Fibroblast of mammary gland (primary cell): ENCODE measurements around the gene PLCH1.

Experiments used
- DNase-seq: peaks from one replicate; pipeline ENCODE4 v3.0.0-alpha.2; 2010; ENCODE audit warnings: low read depth
- H3K4me3 ChIP-seq: 2 replicates; pipeline ENCODE4 v1.5.1; 2011; ENCODE audit warnings: low read depth, mild to moderate bottlenecking, low read length, moderate library complexity; ENCODE audit not compliant: control insufficient read depth
- CTCF ChIP-seq: conservative IDR thresholded peaks from 2 replicates; pipeline ENCODE4 v1.5.1; 2011; ENCODE audit warnings: low read depth, low read length, inconsistent platforms; ENCODE audit not compliant: control insufficient read depth, insufficient read depth

PLCH1 gene

DNA sequence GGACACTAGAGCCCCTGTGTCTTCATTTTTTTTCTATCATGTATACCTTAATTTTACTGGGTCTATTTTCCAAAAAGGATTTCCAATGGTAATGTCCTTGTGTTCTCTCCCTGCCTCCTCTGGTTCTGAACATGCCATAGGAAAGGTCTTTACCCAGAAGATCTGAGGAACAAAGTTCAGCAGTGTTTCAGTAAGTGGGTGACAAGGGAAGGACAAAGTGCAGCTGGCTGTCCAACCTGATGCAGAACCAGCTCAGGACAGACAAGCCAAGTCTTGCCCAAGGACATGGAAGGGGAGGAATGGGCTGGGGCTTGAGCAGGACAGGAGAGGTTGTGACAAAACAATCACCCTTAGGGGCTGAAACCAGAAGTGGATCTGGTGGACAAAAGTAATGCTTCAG is 390.2 kb downstream of the PLCH1 start:
- no peak overlapping the region for H3K4me3 ChIP-seq
- TF ChIP-seq CTCF = no peak
- no peak for DNase-seq

DNA sequence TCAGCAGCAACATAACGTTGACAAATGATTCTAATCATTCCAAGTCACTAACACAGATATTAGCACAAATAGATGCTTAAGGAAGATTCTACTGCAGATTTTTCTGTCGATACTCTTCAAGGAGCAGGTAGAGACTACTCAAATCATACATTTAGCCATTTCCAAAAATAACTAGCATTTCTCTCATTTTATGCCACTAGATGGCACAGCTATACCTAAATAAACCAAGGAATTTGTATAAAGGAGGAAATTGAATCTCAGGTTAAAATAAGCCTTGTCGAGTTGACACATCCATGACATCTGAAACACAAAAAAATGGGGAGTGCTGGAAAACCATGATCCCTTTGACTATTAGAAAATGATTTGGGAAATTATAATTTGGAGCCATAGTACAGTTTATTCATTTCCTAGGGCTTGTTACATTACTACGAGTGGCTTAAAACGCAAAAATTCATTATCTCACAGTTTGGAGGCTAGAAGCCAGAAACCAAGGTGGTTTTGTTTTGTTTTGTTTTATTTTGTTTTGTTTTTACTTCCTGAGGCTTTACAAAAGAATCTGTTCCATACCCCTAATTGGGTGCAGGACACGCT is 391.9 kb downstream of the PLCH1 start:
- H3K4me3 ChIP-seq = no peak overlapping the region
- TF ChIP-seq CTCF = peak; percentile 54
- peak; percentile 56 for DNase-seq

DNA sequence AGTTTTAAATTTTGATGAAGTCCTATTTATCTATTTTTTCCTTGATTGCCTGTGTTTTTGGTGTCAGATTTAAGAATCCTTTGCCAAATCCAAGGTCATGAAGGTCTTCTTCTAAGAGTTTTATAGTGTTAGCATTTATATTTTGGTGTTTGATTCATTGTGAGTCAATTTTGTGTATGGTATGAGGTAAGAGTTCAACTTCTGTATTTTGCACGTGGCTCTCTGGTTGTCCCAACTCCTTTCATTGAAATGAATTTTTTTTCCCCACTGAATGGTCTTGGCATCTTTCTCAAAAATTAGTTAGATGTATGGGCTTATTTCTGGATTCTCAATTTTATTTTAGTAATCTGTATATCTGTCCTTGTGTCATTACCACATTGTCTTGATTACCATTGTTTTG is 394.3 kb downstream of the PLCH1 start:
- no peak overlapping the region for H3K4me3 ChIP-seq
- TF ChIP-seq CTCF = no peak
- no peak for DNase-seq

- TF ChIP-seq CTCF = no peak
- no peak overlapping the region for H3K4me3 ChIP-seq
- DNase-seq = no peak
These were observed 397.0 kb downstream of the PLCH1 start for GRCh38 chr3:155347901-155348300.

DNA sequence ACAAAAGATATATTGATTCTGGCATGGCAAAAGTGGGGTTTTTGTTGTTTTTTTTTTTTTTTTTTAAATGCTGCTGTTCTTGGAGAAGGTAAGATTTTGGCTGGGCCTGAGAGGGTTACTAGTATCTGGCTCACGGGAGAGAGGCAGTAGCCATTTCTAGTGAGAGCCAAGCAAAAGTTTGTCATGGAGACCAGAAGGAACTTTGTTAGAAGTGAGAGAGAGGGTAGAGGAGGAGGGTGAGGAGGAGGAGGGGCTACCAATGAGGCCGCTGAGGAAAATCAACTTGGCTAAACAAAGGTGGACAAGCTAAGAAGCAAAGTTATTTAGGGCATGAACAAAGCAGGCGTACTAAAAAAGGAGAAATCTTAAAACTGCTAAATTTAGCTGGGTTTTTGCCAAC is 402.5 kb downstream of the PLCH1 start:
- no peak for DNase-seq
- no peak for TF ChIP-seq CTCF
- no peak overlapping the region for H3K4me3 ChIP-seq

DNA sequence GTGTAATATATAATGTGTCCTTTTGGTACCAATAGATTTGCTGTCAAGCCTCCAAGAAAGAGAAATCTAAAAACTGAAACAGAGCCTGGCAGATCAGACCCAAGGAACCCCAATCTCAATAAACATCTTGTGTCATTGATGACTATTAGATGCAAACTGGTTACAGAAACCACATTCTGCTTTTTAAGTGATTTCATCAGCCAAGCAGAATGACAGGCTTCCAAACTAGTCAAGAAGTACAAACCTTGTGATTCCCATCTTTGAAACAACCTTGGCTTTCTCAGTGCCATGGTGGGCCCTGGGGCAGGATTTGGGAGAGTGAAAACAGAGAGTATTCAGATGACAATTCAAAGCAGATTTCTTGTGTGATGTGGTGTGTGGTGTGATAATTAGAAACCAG is 405.8 kb downstream of the PLCH1 start:
- no peak for TF ChIP-seq CTCF
- DNase-seq = peak; percentile 48

More for the DNA sequence above, 405.8 kb downstream of the PLCH1 start:
- H3K4me3 ChIP-seq = no peak overlapping the region
